CD4-positive, alpha-beta memory T cell (primary cell): ENCODE data around the gene KRTAP19-8. TPM values are rescaled to one million over a fixed set of nuclear protein-coding genes. Genes with fewer than 3 reads are reported as not detected.

Experiments used
- CTCF ChIA-PET: fragments of 350-600 bp; sonication (Branson Sonifier 250); formaldehyde crosslinking; loops from one replicate; lab custom pipeline; 2021; ENCODE audit warnings: inconsistent platforms; ENCODE audit not compliant: partially characterized antibody; lab: Charles Lee
- POLR2A ChIA-PET: fragments of 350-600 bp; sonication (Branson Sonifier 250); formaldehyde crosslinking; loops from one replicate; lab custom pipeline; 2021; ENCODE audit not compliant: partially characterized antibody; lab: Charles Lee
- DNase-seq, 5 donors: peaks; one replicate each; pipeline versions ENCODE4 v3.0.0 to v3.0.0-alpha.2; 2020 to 2022; ENCODE audit warnings: mixed read lengths in 1 of 5
- H3K27ac ChIP-seq: one replicate; pipeline ENCODE4 v1.7.0; 2013; ENCODE audit warnings: low read depth, low read length
- H3K27me3 ChIP-seq: 2 replicates; pipeline ENCODE4 v1.7.0; 2013; ENCODE audit warnings: mild to moderate bottlenecking, low read length, moderate library complexity; ENCODE audit not compliant: insufficient read depth
- H3K36me3 ChIP-seq: 2 replicates; pipeline ENCODE4 v1.7.0; 2013; ENCODE audit warnings: mild to moderate bottlenecking, low read length, moderate library complexity; ENCODE audit not compliant: insufficient read depth
- H3K4me1 ChIP-seq: 2 replicates; pipeline ENCODE4 v1.7.0; 2013; ENCODE audit warnings: mild to moderate bottlenecking, low read length, moderate library complexity; ENCODE audit not compliant: insufficient read depth
- H3K4me3 ChIP-seq, 2 donors: one replicate each; pipeline ENCODE4 v1.7.0; 2013; ENCODE audit warnings: low read length in 2 of 2, mild to moderate bottlenecking in 1 of 2
- H3K9me3 ChIP-seq, 2 donors: one replicate each; pipeline ENCODE4 v1.7.0; 2013; ENCODE audit warnings: low read length in 2 of 2, control low read depth in 1 of 2; ENCODE audit not compliant: control insufficient read depth in 1 of 2
- H3K27ac Mint-ChIP-seq, 7 donors: one replicate each; pipeline ENCODE4 v1.8.0; 2020 to 2021; ENCODE audit warnings: mixed read lengths in 7 of 7, mild to moderate bottlenecking in 6 of 7, inconsistent platforms in 3 of 7, moderate library complexity in 3 of 7
- H3K27me3 Mint-ChIP-seq, 2 donors: one replicate each; pipeline ENCODE4 v1.8.0; 2020 to 2021; ENCODE audit warnings: mixed read lengths in 2 of 2
- H3K36me3 Mint-ChIP-seq, 2 donors: one replicate each; pipeline ENCODE4 v1.8.0; 2020 to 2021; ENCODE audit warnings: mixed read lengths in 2 of 2, inconsistent platforms in 1 of 2, mild to moderate bottlenecking in 1 of 2
- H3K4me1 Mint-ChIP-seq, 4 donors: one replicate each; pipeline ENCODE4 v1.8.0; 2020 to 2021; ENCODE audit warnings: mixed read lengths in 4 of 4, mild to moderate bottlenecking in 1 of 4
- H3K4me3 Mint-ChIP-seq, 8 donors: one replicate each; pipeline ENCODE4 v1.8.0; 2020 to 2021; ENCODE audit warnings: mixed read lengths in 8 of 8, mild to moderate bottlenecking in 7 of 8, moderate library complexity in 6 of 8, inconsistent platforms in 3 of 8
- H3K9me3 Mint-ChIP-seq, 8 donors: one replicate each; pipeline ENCODE4 v1.8.0; 2020 to 2021; ENCODE audit warnings: mixed read lengths in 8 of 8, mild to moderate bottlenecking in 5 of 8, inconsistent platforms in 3 of 8, moderate library complexity in 1 of 8
- intact Hi-C: fragments of 100-400 bp; cut with micrococcal nuclease; formaldehyde crosslinking; loops from one replicate; pipeline ENCODE4 v1.15.1; 2023
- polyA plus RNA-seq, 2 donors: library from polyadenylated mRNA; unstranded; fragments of 300-500 nt; fragmentation: Illumina TruSeq; gene quantifications; one replicate each; pipeline ENCODE4 v1.2.3, GENCODE V29; 2021
- total RNA-seq, 2 experiments: library from RNA; stranded (reverse); gene quantifications; one replicate each; pipeline ENCODE4 v1.2.3, GENCODE V29; 2021

KRTAP19-8 gene
- total and polyA plus RNA-seq, 4 experiments from 2014 or later = not detected

- no peak for DNase-seq
- Mint-ChIP-seq H3K27ac (no peak overlapping the region), H3K36me3 (no peaks in the 10 kb centered on the region), H3K9me3 (no peaks in the 10 kb centered on the region), H3K4me3 (no peak overlapping the region), H3K4me1 (peaks cover 0 to 1% (median 0%) of the 10 kb centered on the region in 4 donors), H3K27me3 (peaks cover 6 to 8% of the 10 kb centered on the region in 2 donors)
- H3K4me3 ChIP-seq = no peak overlapping the region
- no peak overlapping the region for H3K27ac ChIP-seq
- no peaks in the 10 kb centered on the region for H3K27me3 ChIP-seq
- H3K36me3 ChIP-seq = no peaks in the 10 kb centered on the region
- intact Hi-C loops = no loop called here
- no peaks in the 10 kb centered on the region for H3K9me3 ChIP-seq
- no peaks in the 10 kb centered on the region for H3K4me1 ChIP-seq
- ChIA-PET CTCF (no interaction called here), POLR2A (no interaction called here)
These were observed 43.3 kb downstream of the KRTAP19-8 start for GRCh38 chr21:30994932-30995331.

GRCh38 chr21:30990514-30991262 is 47.6 kb downstream of the KRTAP19-8 start:
- no peak overlapping the region for H3K27ac ChIP-seq
- Mint-ChIP-seq H3K4me1 (peaks cover 0 to 1% (median 0%) of the 10 kb centered on the region in 4 donors), H3K9me3 (no peaks in the 10 kb centered on the region), H3K4me3 (no peak overlapping the region), H3K36me3 (no peaks in the 10 kb centered on the region), H3K27ac (no peak overlapping the region), H3K27me3 (peaks cover 3 to 6% of the 10 kb centered on the region in 2 donors)
- H3K9me3 ChIP-seq = no peaks in the 10 kb centered on the region
- intact Hi-C loops = no loop called here
- POLR2A ChIA-PET = no interaction called here
- no peaks in the 10 kb centered on the region for H3K36me3 ChIP-seq
- no peak for DNase-seq
- no peaks in the 10 kb centered on the region for H3K27me3 ChIP-seq
- CTCF ChIA-PET = no interaction called here
- no peak overlapping the region for H3K4me3 ChIP-seq
- no peaks in the 10 kb centered on the region for H3K4me1 ChIP-seq

- Histone ChIP-seq H3K36me3 (no peaks in the 10 kb centered on the region), H3K27me3 (no peaks in the 10 kb centered on the region), H3K9me3 (no peaks in the 10 kb centered on the region), H3K27ac (no peak overlapping the region), H3K4me3 (no peak overlapping the region), H3K4me1 (no peaks in the 10 kb centered on the region)
- no peak for DNase-seq
- intact Hi-C loops = no loop called here
- ChIA-PET CTCF (no interaction called here), POLR2A (no interaction called here)
- no peak overlapping the region for H3K27ac Mint-ChIP-seq
- peaks cover 3% of the 10 kb centered on the region in 2 donors for H3K27me3 Mint-ChIP-seq
- peaks cover 0 to under 1% (median 0%) of the 10 kb centered on the region in 4 donors for H3K4me1 Mint-ChIP-seq
- no peaks in the 10 kb centered on the region for H3K36me3 Mint-ChIP-seq
- H3K4me3 Mint-ChIP-seq = no peak overlapping the region
- H3K9me3 Mint-ChIP-seq = no peaks in the 10 kb centered on the region
These were observed 49.6 kb downstream of the KRTAP19-8 start for GRCh38 chr21:30988706-30989105.

Other genes starting within 250 kb of the KRTAP19-8 start
- not detected for gene KRTAP8-1, start 225.2 kb downstream of the KRTAP19-8 start, total RNA-seq
- gene KRTAP8-1, start 225.2 kb downstream of the KRTAP19-8 start, polyA plus RNA-seq = not detected
- gene KRTAP7-1, start 208.7 kb downstream of the KRTAP19-8 start, total RNA-seq = not detected
- not detected for gene KRTAP7-1, start 208.7 kb downstream of the KRTAP19-8 start, polyA plus RNA-seq
- not detected for gene KRTAP11-1, start 156.9 kb downstream of the KRTAP19-8 start, total RNA-seq
- not detected for gene KRTAP11-1, start 156.9 kb downstream of the KRTAP19-8 start, polyA plus RNA-seq